Duodenal mucosa (tissue), 2 donors: ENCODE data around the gene MRPL23.

Experiments used
- H3K27ac ChIP-seq: one replicate; pipeline ENCODE4 v1.7.0; 2013; ENCODE audit warnings: low read depth, low read length
- H3K27me3 ChIP-seq, 2 donors: one replicate each; pipeline ENCODE4 v1.7.0; 2013; ENCODE audit warnings: low read length in 2 of 2, control low read depth in 1 of 2; ENCODE audit not compliant: insufficient read depth in 2 of 2, control insufficient read depth in 1 of 2
- H3K36me3 ChIP-seq, 2 donors: one replicate each; pipeline ENCODE4 v1.7.0; 2013; ENCODE audit warnings: low read length in 2 of 2, control low read depth in 1 of 2; ENCODE audit not compliant: insufficient read depth in 2 of 2, control insufficient read depth in 1 of 2
- H3K4me1 ChIP-seq, 2 donors: one replicate each; pipeline ENCODE4 v1.7.0; 2013; ENCODE audit warnings: low read length in 2 of 2, control low read depth in 1 of 2; ENCODE audit not compliant: insufficient read depth in 2 of 2, control insufficient read depth in 1 of 2
- H3K4me3 ChIP-seq, 2 donors: one replicate each; pipeline ENCODE4 v1.7.0; 2013; ENCODE audit warnings: low read length in 2 of 2, low read depth in 1 of 2
- H3K9ac ChIP-seq, 2 donors: one replicate each; pipeline ENCODE4 v1.7.0; 2013; ENCODE audit warnings: low read length in 2 of 2, low read depth in 1 of 2
- H3K9me3 ChIP-seq, 2 donors: one replicate each; pipeline ENCODE4 v1.7.0; 2013; ENCODE audit warnings: low read length in 2 of 2, control low read depth in 1 of 2; ENCODE audit not compliant: control insufficient read depth in 1 of 2

The MRPL23 gene

DNA sequence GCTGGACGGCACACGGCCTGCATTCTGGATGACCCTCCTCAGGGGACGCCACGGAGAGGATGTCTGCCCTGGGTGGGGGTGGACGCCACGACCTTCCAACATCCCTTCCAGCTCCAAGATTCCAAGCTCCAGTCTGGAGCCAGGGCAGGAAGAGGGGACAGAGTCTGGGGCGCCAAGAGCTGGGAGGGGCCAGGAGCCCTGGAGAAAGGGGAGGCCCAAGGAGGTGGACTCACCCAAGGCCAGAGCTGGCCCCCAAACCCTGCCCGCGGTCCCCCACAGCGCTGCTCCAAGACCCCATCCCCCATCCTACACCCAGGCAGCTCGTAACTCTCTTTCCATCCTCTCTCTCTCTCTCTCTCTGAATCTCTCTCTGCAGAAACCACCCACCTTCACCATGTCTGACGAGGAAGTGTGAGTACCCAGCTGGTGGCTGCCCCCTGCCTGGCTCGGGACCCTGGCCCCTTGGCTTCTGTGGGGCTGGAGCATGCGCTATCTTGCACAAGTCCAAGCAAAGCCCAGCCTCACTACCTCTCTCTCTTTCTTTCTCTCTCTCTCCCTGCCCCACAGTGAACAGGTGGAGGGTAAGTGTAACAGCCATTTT is 24.6 kb upstream of the MRPL23 start:
- Histone ChIP-seq H3K4me1 (no peaks in the 10 kb centered on the region), H3K36me3 (no peaks in the 10 kb centered on the region), H3K27me3 (no peaks in the 10 kb centered on the region), H3K9ac (no peak overlapping the region), H3K27ac (no peak overlapping the region), H3K9me3 (no peaks in the 10 kb centered on the region), H3K4me3 (no peak overlapping the region)

DNA sequence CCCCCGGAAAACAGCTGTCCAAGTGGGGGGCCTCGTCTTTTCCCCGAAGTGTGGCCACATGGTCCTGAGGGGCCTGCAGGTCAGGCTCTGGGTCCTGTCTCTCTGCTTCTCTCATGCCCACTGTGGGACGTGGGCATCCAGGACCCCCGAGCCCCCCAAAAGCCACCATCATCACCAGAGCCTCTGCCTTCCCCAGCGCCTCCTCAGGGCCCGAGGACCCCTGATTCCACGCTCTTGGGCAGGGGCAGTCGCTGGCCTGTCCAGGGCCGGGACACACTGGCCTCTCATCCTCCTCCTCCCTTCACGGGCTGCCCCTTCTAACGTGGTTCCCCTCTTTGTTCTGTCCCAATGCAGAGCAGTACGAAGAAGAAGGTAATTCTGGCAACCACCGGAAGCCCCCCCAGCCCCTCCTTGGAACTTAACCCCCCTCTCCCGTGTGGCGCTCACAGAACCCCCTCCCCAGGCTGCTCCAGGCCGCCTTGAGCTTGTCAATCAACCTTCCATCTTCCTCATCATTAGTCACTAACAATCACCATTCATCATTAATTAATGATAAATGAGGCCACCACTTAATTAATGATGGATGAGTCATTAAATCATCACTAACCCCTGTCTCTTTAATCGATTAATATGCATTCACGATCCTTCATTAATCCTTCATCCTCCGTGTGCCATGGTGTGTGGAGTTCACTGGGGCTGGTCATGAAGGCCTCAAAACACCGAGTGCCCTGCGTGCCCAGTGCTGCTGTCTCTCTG is 23.8 kb upstream of the MRPL23 start:
- Histone ChIP-seq H3K9ac (no peak overlapping the region), H3K27me3 (no peaks in the 10 kb centered on the region), H3K4me1 (no peaks in the 10 kb centered on the region), H3K27ac (no peak overlapping the region), H3K4me3 (no peak overlapping the region), H3K36me3 (no peaks in the 10 kb centered on the region), H3K9me3 (no peaks in the 10 kb centered on the region)

DNA sequence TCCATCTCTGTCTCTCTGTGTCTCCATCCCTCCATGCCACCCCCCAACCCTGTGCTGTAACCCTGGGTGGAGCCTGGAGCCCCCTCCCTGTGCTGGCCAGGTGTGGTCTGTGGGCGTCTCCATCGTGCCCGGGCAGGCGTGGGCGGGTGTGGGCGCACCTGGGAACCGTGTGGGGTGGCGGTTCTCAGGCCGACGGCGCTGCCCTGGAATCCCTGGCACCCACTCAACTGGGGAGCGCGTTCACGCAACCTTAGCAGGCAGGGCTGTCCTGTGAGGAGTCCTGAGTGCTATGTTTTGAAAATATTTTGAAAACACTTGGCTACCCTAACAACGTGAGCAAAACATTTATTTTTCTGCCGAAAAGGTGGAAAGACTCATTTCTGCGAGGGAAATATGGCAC is 23.0 kb upstream of the MRPL23 start:
- Histone ChIP-seq H3K9me3 (no peaks in the 10 kb centered on the region), H3K36me3 (no peaks in the 10 kb centered on the region), H3K9ac (no peak overlapping the region), H3K4me3 (no peak overlapping the region), H3K27ac (no peak overlapping the region), H3K27me3 (no peaks in the 10 kb centered on the region), H3K4me1 (no peaks in the 10 kb centered on the region)

DNA sequence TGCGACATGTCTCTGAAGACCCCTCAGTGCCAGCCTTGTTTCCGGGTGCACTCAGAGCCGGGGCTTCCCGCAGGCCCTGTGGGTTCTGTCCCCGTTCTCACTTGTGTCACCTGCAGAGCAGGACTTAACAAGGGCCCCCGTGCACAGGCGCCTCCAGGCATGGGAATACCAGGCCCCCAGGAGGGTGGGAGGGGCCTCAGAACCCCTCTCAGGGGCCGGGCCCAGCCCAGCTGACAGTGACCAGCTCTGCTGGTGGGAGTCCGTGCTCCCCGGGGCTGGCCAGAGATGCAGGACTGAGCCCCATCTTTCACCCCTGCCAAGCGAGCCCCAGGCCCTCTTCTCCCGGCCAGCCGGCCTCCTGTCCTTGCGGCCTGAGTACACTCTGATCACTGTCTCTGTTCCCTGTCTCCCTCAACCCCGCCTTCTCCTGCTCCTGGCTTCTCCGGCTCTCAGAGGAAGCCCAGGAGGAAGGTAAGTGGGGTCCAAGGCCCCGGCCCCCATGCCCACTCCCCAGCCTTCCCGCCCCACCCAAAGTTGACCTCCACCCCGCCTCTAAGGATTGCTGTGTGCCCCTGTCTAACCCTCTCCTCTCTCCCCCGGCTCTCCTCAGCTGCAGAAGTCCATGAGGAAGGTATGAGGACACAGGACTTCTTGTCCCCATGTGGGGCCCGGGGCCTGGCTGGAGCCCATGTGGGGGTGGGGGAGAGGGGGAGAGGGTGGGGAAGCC is 22.3 kb upstream of the MRPL23 start:
- H3K4me1 ChIP-seq, result no peaks in the 10 kb centered on the region
- H3K27ac ChIP-seq, result no peak overlapping the region
- H3K9me3 ChIP-seq, result no peaks in the 10 kb centered on the region
- H3K27me3 ChIP-seq, result no peaks in the 10 kb centered on the region
- H3K36me3 ChIP-seq, result no peaks in the 10 kb centered on the region
- no peak overlapping the region for H3K4me3 ChIP-seq
- H3K9ac ChIP-seq, result no peak overlapping the region

DNA sequence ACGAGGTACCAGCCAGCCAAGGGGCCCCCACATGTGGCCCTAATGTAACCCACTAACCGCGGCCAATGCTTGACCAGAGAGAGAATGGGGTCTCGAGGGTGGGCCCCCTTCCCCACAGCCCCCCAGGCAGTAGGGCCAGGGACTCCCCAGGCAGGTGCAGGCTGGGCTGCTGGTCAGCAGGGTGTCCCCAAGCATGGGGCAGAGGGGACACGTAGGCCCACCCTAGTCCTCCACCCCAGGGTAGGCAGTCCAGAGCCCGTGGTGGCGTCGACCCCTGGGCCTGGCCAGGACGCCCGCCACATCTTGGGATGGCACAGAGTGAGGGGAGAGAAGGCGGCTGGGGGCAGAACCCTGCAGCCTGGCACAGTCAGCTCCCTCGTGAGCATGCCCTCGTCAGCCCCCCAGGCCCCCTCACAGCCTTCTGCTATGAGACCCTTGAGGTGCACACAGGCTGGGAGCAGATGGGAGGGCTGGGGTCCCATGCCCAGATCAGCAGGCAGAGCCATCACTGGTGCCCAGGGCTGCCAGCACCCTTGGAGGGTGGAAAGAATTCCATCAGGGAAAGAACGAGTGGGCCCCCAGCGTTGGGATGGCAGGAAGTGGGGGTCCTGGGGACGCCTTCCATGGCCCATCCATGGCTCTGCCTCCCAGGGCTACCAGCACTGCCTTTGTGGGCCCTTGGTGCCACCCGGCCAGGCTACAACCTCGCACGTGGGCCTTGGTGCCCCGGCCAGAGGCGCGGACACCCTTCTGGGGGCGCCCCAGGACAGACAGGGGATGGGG is 21.6 kb upstream of the MRPL23 start:
- H3K27ac ChIP-seq, result no peak overlapping the region
- H3K4me3 ChIP-seq, result no peak overlapping the region
- H3K9ac ChIP-seq, result no peak overlapping the region
- no peaks in the 10 kb centered on the region for H3K27me3 ChIP-seq
- H3K36me3 ChIP-seq, result no peaks in the 10 kb centered on the region
- no peaks in the 10 kb centered on the region for H3K9me3 ChIP-seq
- H3K4me1 ChIP-seq, result no peaks in the 10 kb centered on the region

DNA sequence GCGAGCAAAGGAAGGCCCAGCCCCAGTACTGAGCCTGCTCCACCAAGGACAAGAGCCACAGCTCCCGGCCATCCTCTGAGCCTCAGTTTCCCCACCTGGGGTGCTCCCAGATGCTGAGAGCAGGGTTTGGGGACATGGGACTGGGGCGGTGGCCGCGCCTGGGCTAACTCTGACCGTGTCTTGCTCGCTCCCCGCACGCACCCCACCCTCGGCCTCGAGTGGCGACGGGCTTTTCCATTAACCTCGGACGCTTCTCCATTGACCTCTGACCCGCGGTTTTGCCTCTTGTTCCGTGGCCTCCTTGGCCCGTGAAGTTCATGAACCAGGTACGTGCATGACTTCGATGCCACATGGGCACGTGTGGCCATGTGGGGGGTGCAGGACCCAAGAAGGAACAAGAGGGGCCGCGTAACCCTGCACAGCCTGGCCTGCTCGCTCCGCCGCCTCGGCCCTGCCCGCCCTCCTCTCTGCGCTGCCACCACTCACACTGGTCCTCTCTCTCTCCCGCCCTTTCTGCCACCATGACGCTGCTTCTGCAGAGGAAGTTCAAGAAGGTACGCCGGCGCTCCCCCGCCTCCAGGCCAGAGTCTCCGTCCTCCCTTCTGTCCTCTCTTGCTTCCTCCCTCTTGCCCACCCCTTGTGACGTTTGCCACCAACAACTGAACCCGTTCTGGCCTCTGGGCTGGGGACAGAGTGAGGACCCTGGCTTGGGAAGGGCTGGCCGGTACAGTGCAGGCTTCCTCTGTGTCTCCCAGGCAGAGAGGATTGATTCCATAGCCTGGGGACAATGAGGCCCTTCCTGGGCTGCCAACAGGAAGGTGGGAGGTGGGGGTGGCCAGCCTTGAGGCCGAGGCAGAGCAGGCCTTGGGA is 20.7 kb upstream of the MRPL23 start:
- H3K9ac ChIP-seq, result no peak overlapping the region
- H3K36me3 ChIP-seq, result no peaks in the 10 kb centered on the region
- H3K9me3 ChIP-seq, result no peaks in the 10 kb centered on the region
- no peak overlapping the region for H3K4me3 ChIP-seq
- H3K27ac ChIP-seq, result no peak overlapping the region
- H3K4me1 ChIP-seq, result no peaks in the 10 kb centered on the region
- no peaks in the 10 kb centered on the region for H3K27me3 ChIP-seq

DNA sequence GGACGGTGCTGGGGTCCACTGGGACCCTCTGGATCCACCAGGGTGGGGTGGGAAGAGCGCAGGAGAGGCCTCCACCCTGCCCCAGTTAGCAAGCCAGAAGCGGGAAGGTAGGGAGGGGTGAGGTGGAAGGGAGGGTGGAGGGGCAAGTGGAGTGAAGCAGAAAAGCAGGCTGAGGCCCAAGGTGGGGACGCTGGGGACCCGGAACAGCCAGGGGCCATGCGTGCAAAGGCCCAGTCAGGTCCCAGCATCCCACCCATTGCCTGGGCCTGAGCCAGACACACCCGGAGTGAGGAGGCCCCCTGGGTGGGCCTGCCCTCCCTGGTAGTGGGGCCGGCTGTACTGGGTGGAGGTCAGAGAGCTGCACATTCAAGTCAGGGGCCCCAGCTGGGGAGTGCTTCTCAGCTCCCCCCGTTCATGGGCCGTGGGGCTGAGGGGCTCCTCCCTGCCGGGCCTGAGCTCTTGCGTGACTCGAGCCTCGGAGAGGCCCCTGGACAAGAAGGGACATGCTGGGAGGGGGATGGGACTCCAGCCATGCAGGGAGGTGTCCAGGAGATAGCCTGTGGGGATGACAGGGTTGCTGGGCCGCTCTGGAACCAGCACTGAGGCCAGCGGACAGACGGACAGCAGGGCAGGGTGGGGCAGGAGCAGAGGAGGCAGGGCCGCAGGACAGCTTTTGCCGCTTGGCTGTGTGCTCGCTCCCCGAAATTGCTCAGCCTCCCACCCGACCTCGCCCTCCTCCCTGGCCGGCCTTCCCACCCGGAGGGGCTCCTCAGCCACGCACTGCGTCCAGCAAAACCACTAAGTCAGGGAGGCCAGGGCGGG is 19.9 kb upstream of the MRPL23 start:
- no peak overlapping the region for H3K27ac ChIP-seq
- no peaks in the 10 kb centered on the region for H3K36me3 ChIP-seq

DNA sequence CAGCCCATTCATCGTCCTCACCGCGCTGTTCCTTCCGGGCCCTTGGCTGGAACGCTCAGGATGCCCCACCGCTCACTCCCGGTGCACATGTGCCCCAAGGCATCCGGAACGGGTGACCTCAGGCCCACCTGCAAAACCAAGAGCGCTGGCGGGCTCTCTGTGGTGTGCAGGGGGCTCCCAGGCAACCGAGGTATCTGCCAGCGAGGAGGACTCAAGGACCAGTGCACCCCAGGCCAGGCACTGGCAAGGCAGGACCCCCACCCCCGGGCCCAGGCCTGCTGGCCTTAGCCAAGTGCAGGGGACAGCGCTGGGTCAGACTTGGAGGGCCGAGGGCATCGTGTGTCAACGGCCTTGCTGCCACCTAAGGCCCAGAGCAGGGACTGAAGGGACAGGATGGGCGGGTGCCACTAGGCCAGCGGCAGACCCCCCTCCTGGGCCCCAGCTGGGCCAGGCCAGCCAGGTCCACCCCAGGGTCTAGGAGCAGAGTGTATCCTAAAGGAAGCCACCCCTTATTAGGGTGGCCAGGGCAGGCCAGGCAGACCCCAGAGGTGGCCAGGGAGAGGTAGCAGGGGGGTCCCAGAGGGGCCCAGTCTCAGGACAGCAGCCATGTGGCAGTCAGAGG is 19.2 kb upstream of the MRPL23 start:
- no peak overlapping the region for H3K9ac ChIP-seq
- no peak overlapping the region for H3K4me3 ChIP-seq
- H3K4me1 ChIP-seq, result no peaks in the 10 kb centered on the region
- no peak overlapping the region for H3K27ac ChIP-seq
- no peaks in the 10 kb centered on the region for H3K36me3 ChIP-seq
- no peaks in the 10 kb centered on the region for H3K27me3 ChIP-seq
- no peaks in the 10 kb centered on the region for H3K9me3 ChIP-seq

More for the DNA sequence above, 19.9 kb upstream of the MRPL23 start:
- no peaks in the 10 kb centered on the region for H3K27me3 ChIP-seq
- no peak overlapping the region for H3K9ac ChIP-seq
- no peak overlapping the region for H3K4me3 ChIP-seq
- H3K9me3 ChIP-seq, result no peaks in the 10 kb centered on the region
- H3K4me1 ChIP-seq, result no peaks in the 10 kb centered on the region
